ENCODE results near the gene BTBD18.

Gene BTBD18

DNA sequence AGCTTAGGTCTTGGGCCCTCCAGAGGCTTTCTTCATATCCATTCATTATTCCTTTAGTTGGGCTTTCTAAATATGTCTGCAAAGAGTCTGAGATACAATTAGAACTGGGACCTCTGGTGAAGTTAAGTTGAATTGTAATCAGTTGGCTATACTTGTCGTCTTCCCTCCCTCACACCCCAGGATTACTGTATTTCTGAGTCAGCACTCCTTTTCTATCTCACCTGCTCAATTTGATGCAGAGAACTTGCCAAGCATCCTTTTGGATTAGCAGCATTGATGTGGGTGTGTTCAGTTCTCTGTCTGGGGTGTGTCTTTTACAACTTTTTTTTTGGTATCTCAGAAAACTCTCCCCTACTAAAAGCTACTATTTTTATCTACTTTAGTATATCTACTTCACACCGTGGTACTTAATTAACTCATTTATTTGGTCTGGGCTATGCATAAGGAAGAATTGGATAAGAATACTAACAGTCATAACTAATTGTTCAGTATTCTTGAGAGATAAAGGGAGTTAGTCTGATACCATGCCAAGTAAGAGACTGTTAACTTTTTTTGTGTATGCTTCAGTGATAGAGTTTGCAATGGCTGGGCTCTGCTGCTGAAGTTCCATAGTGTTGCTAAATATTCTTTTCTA, 25.1 kb upstream of the BTBD18 start:
- in situ Hi-C loops (cut with HindIII; ENCODE audit: low sequenced_read_pairs) = no loop called here

- in situ Hi-C loops (cut with HindIII; ENCODE audit: low sequenced_read_pairs) = no loop called here
Observed at GRCh38 chr11:57776031-57776521, 24.5 kb upstream of the BTBD18 start.

- in situ Hi-C loops (cut with HindIII; ENCODE audit: low sequenced_read_pairs) = no loop called here
Observed at GRCh38 chr11:57775491-57775890, 23.9 kb upstream of the BTBD18 start.

- in situ Hi-C loops (cut with HindIII; ENCODE audit: low sequenced_read_pairs) = no loop called here
Observed at GRCh38 chr11:57773026-57773598, 21.5 kb upstream of the BTBD18 start.

DNA sequence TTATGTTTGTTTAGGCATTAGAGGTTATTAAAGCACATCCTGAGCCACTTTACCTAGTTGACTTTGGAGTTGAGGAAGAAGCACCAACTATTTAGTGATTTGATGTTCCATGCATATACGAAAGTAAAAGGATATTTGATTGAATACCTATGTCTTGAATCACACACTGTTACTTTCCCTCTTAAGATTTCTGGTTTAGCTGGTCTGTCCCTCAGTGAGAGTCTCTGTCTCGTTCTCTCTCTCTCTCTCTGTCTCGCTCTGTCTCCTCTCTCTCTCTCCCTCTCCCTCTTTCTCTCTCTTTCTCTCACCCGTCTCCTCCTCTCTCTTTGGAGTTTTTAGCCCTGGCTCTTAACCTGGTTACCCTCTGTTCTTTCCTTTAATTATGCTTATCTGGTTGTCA, 20.9 kb upstream of the BTBD18 start:
- in situ Hi-C loops (cut with HindIII; ENCODE audit: low sequenced_read_pairs) = no loop called here

- in situ Hi-C loops (cut with HindIII; ENCODE audit: low sequenced_read_pairs) = no loop called here
Observed at GRCh38 chr11:57771365-57771764, 19.7 kb upstream of the BTBD18 start.

DNA sequence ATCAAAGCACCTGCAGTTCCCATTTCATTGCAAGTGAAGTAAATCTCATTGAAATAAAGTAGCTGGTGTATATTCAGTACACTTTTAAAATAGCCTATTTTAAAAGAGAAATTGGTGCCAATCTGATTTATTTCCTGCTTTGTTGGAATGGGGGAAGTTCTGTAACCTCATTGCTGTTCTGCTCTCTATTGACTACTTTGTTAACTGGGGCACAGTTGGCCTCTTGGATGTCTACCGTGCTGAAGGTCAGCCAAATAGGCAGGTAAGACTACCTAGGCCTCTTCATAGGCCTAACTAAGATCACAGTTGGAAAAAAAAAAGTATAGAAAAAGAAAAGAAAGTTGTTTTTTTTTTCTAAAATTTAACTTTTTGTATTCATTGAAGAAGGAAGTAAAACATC, 19.2 kb upstream of the BTBD18 start:
- in situ Hi-C loops (cut with HindIII; ENCODE audit: low sequenced_read_pairs) = no loop called here

- in situ Hi-C loops (cut with HindIII; ENCODE audit: low sequenced_read_pairs) = no loop called here
Observed at GRCh38 chr11:57764972-57765371, 13.4 kb upstream of the BTBD18 start.

- in situ Hi-C loops (cut with HindIII; ENCODE audit: low sequenced_read_pairs) = no loop called here
Observed at GRCh38 chr11:57764566-57764965, 12.9 kb upstream of the BTBD18 start.

- in situ Hi-C loops (cut with HindIII; ENCODE audit: low sequenced_read_pairs) = no loop called here
Observed at GRCh38 chr11:57764021-57764420, 12.4 kb upstream of the BTBD18 start.

DNA sequence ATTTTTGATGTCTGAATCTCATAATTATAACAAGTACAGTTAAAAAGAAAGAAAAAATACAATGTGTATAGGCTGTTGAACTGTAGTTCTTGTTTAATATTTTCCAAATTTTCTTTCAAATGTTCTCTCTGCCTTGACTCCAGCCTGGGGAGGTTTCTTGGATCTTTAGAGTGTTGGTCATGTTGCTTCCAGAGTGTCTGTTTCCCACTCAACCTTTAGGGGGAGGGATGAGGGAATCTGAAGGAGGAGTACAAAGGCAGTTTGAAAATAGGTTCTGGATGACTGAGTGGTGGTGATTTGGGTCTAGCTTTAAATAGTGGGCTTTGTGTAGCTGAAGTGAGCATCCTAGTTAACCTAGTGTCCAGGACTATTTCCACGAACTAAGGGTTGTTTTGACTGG, 11.9 kb upstream of the BTBD18 start:
- in situ Hi-C loops (cut with HindIII; ENCODE audit: low sequenced_read_pairs) = no loop called here

DNA sequence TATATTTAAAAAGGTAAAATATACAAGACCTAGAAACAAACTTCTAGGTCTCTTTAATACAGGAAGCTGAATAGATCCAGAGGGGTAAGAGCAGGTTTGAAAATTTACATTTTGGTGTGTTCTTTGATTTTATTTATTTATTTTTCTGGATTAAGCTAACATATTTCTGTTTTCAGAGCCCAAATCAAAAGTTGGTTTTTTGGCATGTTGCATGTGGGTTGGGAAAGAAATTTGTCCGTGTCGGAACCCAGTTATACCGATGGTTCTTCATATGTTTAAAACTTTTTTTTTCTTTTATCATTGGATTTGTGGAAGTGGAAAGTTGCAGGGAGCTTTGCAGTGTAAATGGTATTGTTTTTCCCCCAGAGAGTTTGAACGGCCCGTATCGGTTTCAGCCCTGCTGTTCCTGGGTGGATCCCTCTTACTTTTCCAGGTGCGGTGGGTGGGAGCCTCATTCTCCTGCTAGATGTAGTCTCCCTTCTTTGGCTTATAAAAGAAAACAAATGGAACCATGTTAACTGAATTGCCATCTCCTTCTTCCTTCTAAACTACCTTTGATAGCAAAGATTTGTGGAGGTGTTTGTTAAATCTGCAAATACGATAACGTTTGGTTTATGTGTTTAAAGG, 10.7 kb upstream of the BTBD18 start:
- in situ Hi-C loops (cut with HindIII; ENCODE audit: low sequenced_read_pairs) = no loop called here

DNA sequence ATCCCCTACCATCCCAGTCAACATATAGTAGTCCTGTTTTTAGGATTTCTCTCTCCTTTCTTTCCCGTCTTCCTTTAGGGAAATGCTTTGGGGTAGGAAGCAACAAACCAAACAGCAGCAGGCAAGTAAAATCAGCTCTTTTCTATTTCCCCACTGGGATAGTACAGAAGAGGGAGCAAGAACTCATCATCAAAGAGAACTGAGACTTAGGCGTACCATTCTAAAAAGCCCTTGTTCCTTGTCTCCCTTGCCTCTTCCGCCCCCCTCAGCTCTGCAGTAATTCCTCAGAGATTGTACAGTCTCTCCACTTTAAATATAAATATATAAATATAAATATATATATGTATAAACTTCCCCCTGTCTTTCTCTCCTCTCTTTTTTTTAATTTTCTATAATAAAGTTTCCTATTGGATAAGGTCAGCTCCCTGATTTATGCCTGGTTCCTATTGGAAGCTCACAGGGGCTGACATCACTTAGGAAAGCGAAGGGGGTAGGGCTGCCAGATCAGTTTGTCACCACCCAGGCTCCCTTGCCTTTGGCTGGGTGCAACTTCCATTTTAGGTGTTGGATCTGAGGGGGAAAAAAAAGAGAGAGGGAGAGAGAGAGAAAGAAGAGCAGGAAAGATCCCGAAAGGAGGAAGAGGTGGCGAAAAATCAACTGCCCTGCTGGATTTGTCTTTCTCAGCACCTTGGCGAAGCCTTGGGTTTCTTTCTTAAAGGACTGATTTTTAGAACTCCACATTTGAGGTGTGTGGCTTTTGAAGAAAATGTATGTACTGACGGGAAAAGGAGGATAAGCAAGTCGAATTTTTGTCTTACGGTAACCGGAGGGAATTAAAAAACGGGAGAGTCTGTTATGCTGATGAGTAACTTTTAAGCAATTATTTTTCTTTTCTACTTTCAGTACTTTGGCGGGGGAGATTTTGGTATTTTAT, 9.9 kb upstream of the BTBD18 start, which contains the start of gene CTNND1:
Gene CTNND1, plus strand, starts transcription at position 502 of the 934 bp plus-strand sequence. CDS start 29,677 bp downstream, outside the sequence.
- in situ Hi-C loops (cut with HindIII; ENCODE audit: low sequenced_read_pairs) = no loop called here

- in situ Hi-C loops (cut with HindIII; ENCODE audit: low sequenced_read_pairs) = no loop called here
Observed at GRCh38 chr11:57758174-57758573, 6.6 kb upstream of the BTBD18 start.

GRCh38 chr11:57752954-57753353, 1.3 kb upstream of the BTBD18 start:
- in situ Hi-C loops (cut with HindIII; ENCODE audit: low sequenced_read_pairs) = no loop called here

DNA sequence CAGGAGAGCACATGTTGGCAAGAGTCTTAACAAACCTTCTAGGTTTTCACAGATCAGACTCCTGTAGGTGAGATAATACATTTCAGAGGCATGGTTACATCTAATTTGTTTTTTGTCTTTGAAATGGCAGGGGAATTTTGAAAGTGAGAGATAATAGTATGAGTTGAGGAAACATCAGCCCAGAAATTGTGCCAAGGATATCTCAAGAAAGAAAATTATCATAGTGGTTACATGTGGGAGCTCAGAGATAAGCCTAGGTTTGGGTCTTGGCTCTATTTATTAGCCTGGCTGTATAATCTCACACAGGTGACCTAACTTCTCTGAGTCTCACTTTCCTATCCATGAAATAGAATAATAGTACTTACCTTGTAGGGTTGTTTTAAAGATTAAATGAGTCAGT, 443 bp downstream of the BTBD18 start:
- in situ Hi-C loops (cut with HindIII; ENCODE audit: low sequenced_read_pairs) = no loop called here

- in situ Hi-C loops (cut with HindIII; ENCODE audit: low sequenced_read_pairs) = no loop called here
Observed at GRCh38 chr11:57746920-57747319, 4.7 kb downstream of the BTBD18 start.

DNA sequence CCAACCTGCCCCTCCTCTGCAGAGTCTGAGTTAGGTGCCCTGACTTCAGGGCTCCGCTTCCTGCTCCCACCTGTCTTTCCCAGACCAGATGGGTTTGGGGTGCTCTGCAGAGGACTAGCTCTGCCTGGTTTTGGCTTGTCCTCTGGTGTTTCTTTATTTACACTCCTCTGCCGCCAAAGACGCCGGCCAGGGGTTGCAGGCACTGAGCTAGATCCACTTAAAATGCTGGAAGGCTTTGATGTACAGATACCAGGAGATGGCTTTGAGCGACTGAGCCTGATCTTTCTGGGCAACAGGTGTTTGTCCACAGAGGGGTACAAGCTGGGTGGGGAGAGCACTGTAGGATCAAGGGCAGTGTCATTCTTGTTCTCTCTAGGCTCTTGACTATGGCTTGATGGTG, 6.4 kb downstream of the BTBD18 start:
- in situ Hi-C loops (cut with HindIII; ENCODE audit: low sequenced_read_pairs) = no loop called here

GRCh38 chr11:57744357-57744756, 7.3 kb downstream of the BTBD18 start:
- in situ Hi-C loops (cut with HindIII; ENCODE audit: low sequenced_read_pairs) = no loop called here

GRCh38 chr11:57742087-57742452, 9.5 kb downstream of the BTBD18 start:
- in situ Hi-C loops (cut with HindIII; ENCODE audit: low sequenced_read_pairs) = no loop called here
